Suprapubic skin (tissue), 4 donors: ENCODE measurements around the gene CDK8.

ENCODE experiments used
- CTCF ChIP-seq, 2 donors: fragments of 200-600 bp in 1 of 2; fragments of 450-650 bp in 1 of 2; sonication (generic) in 1 of 2; IDR thresholded peaks; one replicate each; pipeline ENCODE4 v1.5.1; 2016 to 2019; ENCODE audit warnings: antibody characterized with exemption in 2 of 2, mild to moderate bottlenecking in 1 of 2, moderate library complexity in 1 of 2
- POLR2A ChIP-seq, 2 donors: fragments of 450-650 bp; IDR thresholded peaks; one replicate each; pipeline ENCODE4 v1.6.1; 2017; ENCODE audit warnings: antibody characterized with exemption in 2 of 2, mild to moderate bottlenecking in 2 of 2, moderate library complexity in 2 of 2
- POLR2AphosphoS5 ChIP-seq, 3 donors: sonication (generic); formaldehyde crosslinking; IDR thresholded peaks; one replicate each; pipeline ENCODE4 v1.6.1; 2017; ENCODE audit warnings: antibody characterized with exemption in 3 of 3

- TF ChIP-seq POLR2AphosphoS5 (IDR thresholded peaks at IDR 0.05): no peak
- no peak for TF ChIP-seq CTCF (IDR thresholded peaks at IDR 0.05)
- no peak for TF ChIP-seq POLR2A (IDR thresholded peaks at IDR 0.05)
Measured at GRCh38 chr13:26308836-26309235, 54.9 kb downstream of the CDK8 start.
